HG03103 (cell line): ENCODE results near the gene ENPP3.

Source experiments
- ATAC-seq: cut with Tn5 transposase; IDR thresholded peaks from one replicate; pipeline ENCODE4 v1.9.1; 2021; ENCODE audit warnings: low read depth; ENCODE audit not compliant: unreplicated experiment

The ENPP3 gene

GRCh38 chr6:131791476-131791875, 154.4 kb downstream of the ENPP3 start:
- no peak for ATAC-seq

DNA sequence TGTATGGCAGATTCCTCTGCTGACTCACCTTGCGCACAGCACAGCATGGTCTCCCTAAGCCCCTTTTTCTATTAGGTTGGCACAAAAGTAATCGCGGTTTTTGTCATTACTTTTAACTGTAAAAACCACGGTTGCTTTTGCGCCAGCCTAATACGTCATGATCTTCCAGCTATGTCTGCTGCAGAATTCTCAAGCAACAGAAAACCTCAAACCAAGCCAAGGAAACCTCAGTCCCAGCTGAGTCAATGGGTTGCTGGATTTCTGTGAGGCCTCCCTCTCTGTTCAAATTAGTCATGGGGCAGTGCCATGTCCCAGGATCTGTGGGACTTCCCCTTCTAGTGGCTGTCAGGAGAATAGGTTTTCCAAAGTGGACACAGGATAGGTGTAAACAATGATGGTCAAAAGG, 155.0 kb downstream of the ENPP3 start:
- ATAC-seq: no peak

DNA sequence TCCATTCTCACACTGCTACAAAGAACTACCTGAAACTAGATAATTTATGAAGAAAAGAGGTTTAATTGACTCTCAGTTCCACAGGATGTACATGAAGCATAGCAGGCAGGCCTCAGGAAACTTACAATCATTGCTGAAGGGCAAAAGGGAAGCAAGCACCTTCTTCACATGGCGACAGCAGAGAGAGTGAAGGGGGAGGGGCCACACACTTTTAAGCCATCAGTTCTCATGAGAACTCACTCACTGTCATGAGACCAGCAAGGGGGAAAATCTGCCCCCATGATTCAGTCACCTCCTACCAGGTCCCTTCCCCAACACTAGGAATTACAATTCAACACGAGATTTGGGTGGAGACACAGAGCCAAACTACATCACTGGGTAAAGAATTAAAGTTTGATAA, 158.3 kb downstream of the ENPP3 start:
- no peak for ATAC-seq
